B cell (primary cell): ENCODE results near the gene LRRC2. TPM values are rescaled to one million over a fixed set of nuclear protein-coding genes. Genes with fewer than 3 reads are reported as not detected.

Source experiments
- ATAC-seq: fragments of 200-7000 bp; cut with Tn5 transposase; one replicate; pipeline ENCODE4 v1.10.0; 2021; ENCODE audit warnings: low read depth, mild to moderate bottlenecking, moderate number of reproducible peaks, moderate library complexity
- CTCF ChIA-PET: fragments of 350-600 bp; sonication (Branson Sonifier 250); formaldehyde crosslinking; loops from one replicate; lab custom pipeline; 2021; ENCODE audit warnings: antibody characterized with exemption, inconsistent platforms; lab: Charles Lee
- POLR2A ChIA-PET: fragments of 350-600 bp; sonication (Branson Sonifier 250); formaldehyde crosslinking; loops from one replicate; lab custom pipeline; 2021; ENCODE audit warnings: antibody characterized with exemption; lab: Charles Lee
- DNase-seq: peaks from one replicate; pipeline ENCODE4 v3.0.0; 2013
- H2AFZ ChIP-seq: 2 replicates; pipeline ENCODE4 v1.6.1; 2012; ENCODE audit warnings: mild to moderate bottlenecking, low read depth, low read length; ENCODE audit not compliant: insufficient read depth, poor library complexity, severe bottlenecking
- H3K27ac ChIP-seq, 2 donors: 1 replicate in 1 of 2; 2 replicates in 1 of 2; pipeline ENCODE4 v1.5.1; 2012 to 2013; ENCODE audit warnings: low read length in 2 of 2, mild to moderate bottlenecking in 2 of 2, moderate library complexity in 1 of 2
- H3K27me3 ChIP-seq, 4 experiments: fragments of 200-600 bp in 1 of 4; sonication (generic) in 1 of 4; replicated peaks in 1 of 4; 1 replicate in 2 of 4; 2 replicates in 2 of 4; pipeline versions ENCODE4 v1.6.1 to v1.7.0; 2013 to 2016; ENCODE audit warnings: low read length in 3 of 4, mild to moderate bottlenecking in 2 of 4, mixed read lengths in 1 of 4, moderate library complexity in 1 of 4; ENCODE audit not compliant: insufficient read depth in 4 of 4, control insufficient read depth in 3 of 4; ENCODE audit errors: control extremely low read depth in 1 of 4
- H3K36me3 ChIP-seq, 2 experiments: replicated peaks in 1 of 2; 1 replicate in 1 of 2; 2 replicates in 1 of 2; pipeline versions ENCODE4 v1.6.1 to v1.7.1; 2013; ENCODE audit warnings: low read length in 1 of 2; ENCODE audit not compliant: insufficient read depth in 2 of 2, control insufficient read depth in 1 of 2; ENCODE audit errors: control extremely low read depth in 1 of 2, extremely low read depth in 1 of 2
- H3K4me1 ChIP-seq, 2 donors: fragments of 200-600 bp in 1 of 2; sonication (generic) in 1 of 2; 1 replicate in 1 of 2; 2 replicates in 1 of 2; pipeline versions ENCODE4 v1.5.1 to v1.6.1; 2013 to 2017; ENCODE audit warnings: low read length in 2 of 2; ENCODE audit not compliant: control insufficient read depth in 2 of 2, insufficient read depth in 2 of 2
- H3K4me2 ChIP-seq: replicated peaks from 2 replicates; pipeline ENCODE3; 2012; ENCODE audit warnings: mild to moderate bottlenecking, low read depth, low read length; ENCODE audit not compliant: poor library complexity, severe bottlenecking
- H3K4me3 ChIP-seq, 5 experiments: fragments of 200-600 bp in 1 of 5; sonication (generic) in 1 of 5; 1 replicate in 3 of 5; 2 replicates in 2 of 5; pipeline versions ENCODE4 v1.5.1 to v1.7.0; 2011 to 2016; ENCODE audit warnings: low read length in 4 of 5, mild to moderate bottlenecking in 4 of 5, low read depth in 2 of 5, control low read depth in 1 of 5, moderate library complexity in 1 of 5; ENCODE audit not compliant: insufficient read depth in 1 of 5; ENCODE audit errors: control extremely low read depth in 1 of 5, extremely low read depth in 1 of 5
- H3K79me2 ChIP-seq: fragments of 200-600 bp; sonication (generic); one replicate; pipeline ENCODE4 v1.6.0; 2016; ENCODE audit warnings: low read length; ENCODE audit not compliant: control insufficient read depth, insufficient read depth
- H3K9ac ChIP-seq: fragments of 200-600 bp; sonication (generic); 2 replicates; pipeline ENCODE4 v1.6.1; 2017; ENCODE audit warnings: mild to moderate bottlenecking, low read length, moderate library complexity
- H3K9me3 ChIP-seq, 3 donors: one replicate each; pipeline versions ENCODE4 v1.6.1 to v1.7.1; 2013; ENCODE audit warnings: low read length in 2 of 3; ENCODE audit not compliant: control insufficient read depth in 2 of 3, insufficient read depth in 1 of 3; ENCODE audit errors: control extremely low read depth in 1 of 3
- H4K20me1 ChIP-seq: 2 replicates; pipeline ENCODE4 v1.6.0; 2012; ENCODE audit warnings: mild to moderate bottlenecking, low read length; ENCODE audit not compliant: insufficient read depth, control insufficient read depth, poor library complexity, severe bottlenecking
- H3K27ac Mint-ChIP-seq: one replicate; pipeline ENCODE4 v1.8.0; 2021; ENCODE audit warnings: mixed read lengths
- H3K27me3 Mint-ChIP-seq: one replicate; pipeline ENCODE4 v1.8.0; 2021; ENCODE audit warnings: mixed read lengths
- H3K4me1 Mint-ChIP-seq: one replicate; pipeline ENCODE4 v1.8.0; 2021; ENCODE audit warnings: mixed read lengths
- H3K4me3 Mint-ChIP-seq: one replicate; pipeline ENCODE4 v1.8.0; 2021; ENCODE audit warnings: mixed read lengths
- H3K9me3 Mint-ChIP-seq: one replicate; pipeline ENCODE4 v1.8.0; 2022; ENCODE audit warnings: mixed read lengths; ENCODE audit not compliant: insufficient read depth
- EZH2 ChIP-seq: IDR thresholded peaks from 2 replicates; pipeline ENCODE4 v1.6.1; 2012; ENCODE audit warnings: borderline replicate concordance, low read depth, mild to moderate bottlenecking, moderate library complexity, low read length; ENCODE audit not compliant: insufficient read depth, poor library complexity, severe bottlenecking
- WGBS: methylation state at CpG from one replicate; pipeline ENCODE4 v1.1.5; 2013; ENCODE audit warnings: missing lambda C conversion rate; ENCODE audit not compliant: insufficient coverage; 5-methylcytosine and 5-hydroxymethylcytosine counted together
- intact Hi-C: fragments of 100-400 bp; cut with micrococcal nuclease; formaldehyde crosslinking; loops from one replicate; pipeline ENCODE4 v1.10.0; 2022
- polyA plus RNA-seq: library from polyadenylated mRNA; depleted of rRNA; stranded (reverse); fragments of >200 nt; gene quantifications from 2 replicates; pipeline ENCODE4 v1.2.3, GENCODE V29; 2012
- total RNA-seq, 2 donors: library from RNA; stranded (reverse); fragments of 120-200 nt in 1 of 2; gene quantifications; 1 replicate in 1 of 2; 2 replicates in 1 of 2; pipeline versions ENCODE4 v1.2.3 to v1.2.4, GENCODE V29; 2013 to 2022
- TF ChIP-seq, protein P1 (sequence below): fragments of 200-600 bp; IDR thresholded peaks from one replicate; pipeline ENCODE4 v1.8.0; 2022; ENCODE audit warnings: antibody characterized with exemption, mild to moderate bottlenecking

Gene LRRC2
- total and polyA plus RNA-seq, 2 donors (not counting 1 experiment from before 2014, with no cell fraction given): 0.04 TPM; not detected in 1

DNA sequence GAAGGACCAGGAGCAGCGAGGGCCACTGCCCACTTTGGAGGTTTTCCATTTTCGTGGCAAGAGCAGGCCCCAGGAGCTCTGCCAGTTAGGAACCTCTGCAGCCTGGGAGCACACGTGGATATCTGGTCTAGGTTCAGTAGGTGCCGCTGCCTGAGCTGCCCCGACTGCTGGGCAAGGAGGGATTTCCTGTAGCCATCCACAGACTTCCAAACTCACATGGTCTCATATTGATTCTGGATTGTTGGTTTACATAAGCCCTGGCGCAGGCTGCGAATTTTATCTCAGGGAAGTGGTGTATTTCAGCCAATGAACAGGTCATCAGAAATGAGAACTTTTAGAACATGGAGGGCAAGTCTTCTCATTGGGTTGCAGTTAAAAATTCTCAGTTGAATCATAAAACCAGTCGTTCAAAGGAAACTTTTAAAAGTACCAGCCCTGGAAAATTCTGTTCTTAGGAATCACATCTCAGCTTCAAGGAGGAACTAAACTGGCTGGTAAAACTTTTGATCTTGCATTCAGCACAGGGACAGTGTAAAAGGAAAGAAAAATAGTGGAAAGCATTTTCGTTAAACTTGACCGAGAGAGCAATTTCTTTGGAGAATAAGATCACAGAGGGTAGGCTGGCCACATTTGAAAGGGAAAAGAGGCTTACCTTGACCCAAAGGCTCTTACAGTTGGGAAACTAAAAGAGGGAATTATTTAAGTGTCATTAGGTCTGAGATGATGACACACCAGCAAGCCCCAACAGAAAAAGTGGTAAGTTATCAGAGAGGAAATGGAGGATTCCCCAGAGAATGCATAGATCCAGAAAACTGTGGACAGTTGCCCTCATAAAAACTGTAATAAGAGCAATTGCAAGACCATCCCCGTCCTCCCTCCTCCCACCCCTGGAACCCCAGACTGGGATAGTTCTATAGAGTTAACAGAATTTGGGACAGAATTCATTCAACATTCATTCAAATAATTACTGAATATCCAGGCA lies 74.7 kb downstream of the LRRC2 start:
- no peak overlapping the region for H3K4me3 ChIP-seq
- no peaks in the 10 kb centered on the region for H3K9me3 Mint-ChIP-seq
- 93% methylated on average over 8 of the region's 11 CpGs for WGBS
- no peak overlapping the region for H3K27ac ChIP-seq
- ChIA-PET CTCF (interaction anchor here (0.7 to 9.1 kb wide), 6 partner anchors 35 to 180 kb away, joined by 3 to 275 read pairs (median 82); no protein-coding TSS in a partner anchor), POLR2A (interaction anchor here (1.2 kb wide), 1 partner anchor 47 kb away, joined by 4 read pairs; no protein-coding TSS in a partner anchor)
- no peak overlapping the region for H3K4me3 Mint-ChIP-seq
- peaks cover 3% of the 10 kb centered on the region for H3K27me3 Mint-ChIP-seq
- ATAC-seq (no peak), DNase-seq (no peak)
- no peaks in the 10 kb centered on the region for H4K20me1 ChIP-seq
- H3K4me1 ChIP-seq: peaks cover 10 to 12% of the 10 kb centered on the region in 2 donors
- H3K27ac Mint-ChIP-seq: no peak overlapping the region
- TF ChIP-seq, protein P1, sequence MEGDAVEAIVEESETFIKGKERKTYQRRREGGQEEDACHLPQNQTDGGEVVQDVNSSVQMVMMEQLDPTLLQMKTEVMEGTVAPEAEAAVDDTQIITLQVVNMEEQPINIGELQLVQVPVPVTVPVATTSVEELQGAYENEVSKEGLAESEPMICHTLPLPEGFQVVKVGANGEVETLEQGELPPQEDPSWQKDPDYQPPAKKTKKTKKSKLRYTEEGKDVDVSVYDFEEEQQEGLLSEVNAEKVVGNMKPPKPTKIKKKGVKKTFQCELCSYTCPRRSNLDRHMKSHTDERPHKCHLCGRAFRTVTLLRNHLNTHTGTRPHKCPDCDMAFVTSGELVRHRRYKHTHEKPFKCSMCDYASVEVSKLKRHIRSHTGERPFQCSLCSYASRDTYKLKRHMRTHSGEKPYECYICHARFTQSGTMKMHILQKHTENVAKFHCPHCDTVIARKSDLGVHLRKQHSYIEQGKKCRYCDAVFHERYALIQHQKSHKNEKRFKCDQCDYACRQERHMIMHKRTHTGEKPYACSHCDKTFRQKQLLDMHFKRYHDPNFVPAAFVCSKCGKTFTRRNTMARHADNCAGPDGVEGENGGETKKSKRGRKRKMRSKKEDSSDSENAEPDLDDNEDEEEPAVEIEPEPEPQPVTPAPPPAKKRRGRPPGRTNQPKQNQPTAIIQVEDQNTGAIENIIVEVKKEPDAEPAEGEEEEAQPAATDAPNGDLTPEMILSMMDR: no peak
- TF ChIP-seq EZH2: no peak
- H3K4me1 Mint-ChIP-seq: peaks cover 12% of the 10 kb centered on the region
- no peaks in the 10 kb centered on the region for H3K79me2 ChIP-seq
- no peaks in the 10 kb centered on the region for H3K36me3 ChIP-seq
- intact Hi-C loops: no loop called here
- no peak overlapping the region for H3K9ac ChIP-seq
- peaks cover 0 to 6% (median 4%) of the 10 kb centered on the region in 4 experiments for H3K27me3 ChIP-seq
- no peak overlapping the region for H2AFZ ChIP-seq
- no peaks in the 10 kb centered on the region for H3K9me3 ChIP-seq
- no peak overlapping the region for H3K4me2 ChIP-seq
